Peyer's patch (tissue), 4 donors: ENCODE data around the gene PLPP4. TPM values are rescaled to one million over a fixed set of nuclear protein-coding genes. Genes with fewer than 3 reads are reported as not detected.

Source experiments
- DNase-seq, 3 donors: peaks; one replicate each; pipeline ENCODE4 v3.0.0-alpha.2; 2017 to 2019
- H3K27ac ChIP-seq, 4 donors: fragments of 200-600 bp; sonication (generic); one replicate each; pipeline ENCODE4 v1.5.1; 2016 to 2019
- H3K27me3 ChIP-seq, 2 donors: fragments of 200-600 bp; sonication (generic); one replicate each; pipeline ENCODE4 v1.5.1; 2019
- H3K36me3 ChIP-seq, 3 donors: fragments of 200-600 bp; sonication (generic); one replicate each; pipeline ENCODE4 v1.5.1; 2016 to 2019
- H3K4me1 ChIP-seq, 4 donors: fragments of 200-600 bp; sonication (generic); one replicate each; pipeline ENCODE4 v1.5.1; 2016 to 2019
- H3K4me3 ChIP-seq, 4 donors: fragments of 200-600 bp; sonication (generic); 1 replicate in 3 of 4; 2 replicates in 1 of 4; pipeline ENCODE4 v1.5.1; 2016 to 2019; ENCODE audit warnings: mild to moderate bottlenecking in 1 of 4
- H3K9me3 ChIP-seq, 4 donors: fragments of 200-600 bp; sonication (generic); one replicate each; pipeline ENCODE4 v1.5.1; 2016 to 2019; ENCODE audit warnings: mild to moderate bottlenecking in 1 of 4
- CTCF ChIP-seq, 6 experiments: fragments of 450-650 bp in 4 of 6; fragments of 200-600 bp in 2 of 6; sonication (generic) in 1 of 6; IDR thresholded peaks; one replicate each; pipeline ENCODE4 v1.5.1; 2017 to 2019; ENCODE audit warnings: antibody characterized with exemption in 6 of 6, mild to moderate bottlenecking in 3 of 6, moderate library complexity in 1 of 6
- POLR2A ChIP-seq, 2 donors: fragments of 450-650 bp; IDR thresholded peaks; one replicate each; pipeline ENCODE4 v1.5.1; 2017; ENCODE audit warnings: antibody characterized with exemption in 2 of 2, mild to moderate bottlenecking in 2 of 2, moderate library complexity in 2 of 2
- total RNA-seq, 4 donors: library from RNA; depleted of rRNA; stranded (reverse); fragments of >200 nt; gene quantifications; one replicate each; pipeline ENCODE4 v1.1.0, GENCODE V29; 2016

PLPP4 gene
- total RNA-seq, 4 donors from 2014 or later = 1.3 TPM; not detected in 3

DNA sequence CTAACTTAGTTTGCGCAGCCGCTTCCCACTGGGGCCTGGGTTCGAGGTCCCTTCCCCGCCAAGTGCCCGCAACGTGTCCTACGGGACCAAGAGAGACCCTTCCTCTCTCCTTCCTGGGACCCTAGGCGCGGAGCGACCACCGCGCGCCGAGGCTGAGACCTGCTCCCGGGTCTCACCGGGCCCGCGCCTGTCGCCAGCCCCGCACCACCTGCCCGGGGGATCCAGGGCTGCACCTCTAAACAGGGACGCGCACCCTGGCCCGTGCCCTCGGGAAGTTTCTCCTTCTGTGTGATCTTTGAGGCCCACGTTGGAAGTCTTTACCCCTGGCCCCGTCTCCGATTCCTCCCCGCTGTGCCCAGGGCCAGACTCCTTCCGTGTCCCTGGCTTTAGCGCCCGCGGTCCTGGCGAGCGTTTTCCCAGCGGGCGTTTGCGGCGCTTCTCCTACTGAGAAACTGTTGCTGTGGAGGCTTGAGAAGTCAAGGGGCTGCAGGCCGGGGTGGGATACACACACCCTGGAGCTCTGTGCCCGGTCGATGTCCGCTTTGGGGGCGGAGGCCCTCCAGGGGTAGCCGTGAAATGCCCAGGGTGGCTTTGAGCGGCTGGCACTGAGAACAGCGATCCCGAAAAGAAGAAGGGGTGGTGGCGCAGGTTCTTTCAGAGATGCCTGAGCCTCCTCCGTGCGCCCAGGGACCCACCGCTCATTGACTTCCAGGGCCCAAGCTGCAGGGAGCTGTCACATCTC is 575 bp downstream of the PLPP4 start:
- Histone ChIP-seq H3K4me3 (peak overlapping the region in 3 of 4 donors; percentile 22 to 43 (median 43)), H3K4me1 (peaks cover 0 to 7% (median 0%) of the 10 kb centered on the region in 4 donors), H3K9me3 (no peaks in the 10 kb centered on the region), H3K27ac (no peak overlapping the region), H3K36me3 (no peaks in the 10 kb centered on the region), H3K27me3 (peaks cover 0 to 7% of the 10 kb centered on the region in 2 donors)
- no peak for DNase-seq
- TF ChIP-seq CTCF (IDR thresholded peaks at IDR 0.05) (no peak), POLR2A (IDR thresholded peaks at IDR 0.05) (no peak)

DNA sequence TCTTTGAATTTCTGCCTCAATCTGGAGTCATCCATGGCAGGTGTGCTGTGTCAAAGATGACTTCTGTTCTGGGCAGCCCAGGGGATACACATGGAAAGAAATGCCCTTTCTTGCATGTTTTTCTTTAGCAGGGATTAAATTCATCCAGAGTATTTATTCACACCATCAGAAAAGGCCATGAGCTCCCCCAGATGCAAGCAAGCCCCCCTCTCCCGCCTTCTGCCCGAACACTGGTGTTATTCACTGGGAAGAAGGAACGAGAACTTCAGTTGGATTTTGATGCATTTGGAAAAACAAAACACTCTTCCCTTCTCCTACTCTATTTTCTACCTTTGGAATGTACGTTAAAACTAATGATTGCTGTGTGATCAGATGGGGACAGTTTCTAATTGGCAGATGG is 1.4 kb downstream of the PLPP4 start:
- TF ChIP-seq CTCF (IDR thresholded peaks at IDR 0.05) = no peak
- TF ChIP-seq POLR2A (IDR thresholded peaks at IDR 0.05) = no peak
- H3K4me1 ChIP-seq = peaks cover 0 to 7% (median 0%) of the 10 kb centered on the region in 4 donors
- H3K4me3 ChIP-seq = no peak overlapping the region
- no peaks in the 10 kb centered on the region for H3K9me3 ChIP-seq
- H3K27ac ChIP-seq = no peak overlapping the region
- peaks cover 0 to 7% of the 10 kb centered on the region in 2 donors for H3K27me3 ChIP-seq
- no peaks in the 10 kb centered on the region for H3K36me3 ChIP-seq
- DNase-seq = no peak

DNA sequence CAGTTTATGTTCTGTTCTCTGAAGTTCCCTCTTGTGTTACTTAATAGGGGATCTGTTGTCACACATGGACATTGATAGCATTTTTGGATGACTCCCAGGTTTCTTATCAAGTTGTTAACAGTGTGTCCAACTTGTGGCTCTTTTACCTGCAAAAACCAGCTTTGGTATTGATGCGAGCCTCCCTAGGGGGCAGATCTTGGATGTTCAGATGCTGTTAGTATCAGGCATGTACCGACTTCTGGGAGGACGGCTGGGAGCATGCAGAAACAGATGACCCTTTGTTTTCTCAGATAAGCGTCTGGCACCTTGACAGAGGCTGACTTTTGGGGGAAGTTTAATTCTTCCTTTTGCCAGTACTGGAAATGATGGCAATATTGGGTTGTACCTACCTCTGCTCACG is 2.2 kb downstream of the PLPP4 start:
- no peak for DNase-seq
- Histone ChIP-seq H3K36me3 (no peaks in the 10 kb centered on the region), H3K27ac (no peak overlapping the region), H3K9me3 (no peaks in the 10 kb centered on the region), H3K4me1 (peaks cover 0 to 7% (median 0%) of the 10 kb centered on the region in 4 donors), H3K4me3 (no peak overlapping the region), H3K27me3 (peaks cover 0 to 7% of the 10 kb centered on the region in 2 donors)
- TF ChIP-seq POLR2A (IDR thresholded peaks at IDR 0.05) (no peak), CTCF (IDR thresholded peaks at IDR 0.05) (no peak)

DNA sequence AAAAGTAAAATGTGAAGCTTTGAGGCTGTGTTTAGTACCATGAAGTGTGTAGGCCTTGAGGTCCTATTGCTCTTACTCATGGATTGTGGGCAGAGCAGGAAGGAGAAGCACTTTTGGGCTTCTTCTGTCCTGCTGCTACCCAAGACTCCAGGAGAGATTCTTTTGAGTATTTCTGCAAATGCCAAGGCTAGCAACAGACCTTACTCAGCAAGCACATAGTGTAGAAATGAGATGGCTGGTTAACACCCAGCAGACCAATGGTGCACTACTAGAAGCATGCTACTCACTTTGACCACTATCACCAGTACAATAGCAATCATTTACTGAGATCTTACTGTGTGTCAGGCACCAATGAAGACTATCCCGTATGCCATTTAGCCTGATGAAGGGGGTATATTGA is 3.2 kb downstream of the PLPP4 start:
- no peak overlapping the region for H3K27ac ChIP-seq
- TF ChIP-seq POLR2A (IDR thresholded peaks at IDR 0.05) = no peak
- no peak for TF ChIP-seq CTCF (IDR thresholded peaks at IDR 0.05)
- no peak overlapping the region for H3K4me3 ChIP-seq
- H3K27me3 ChIP-seq = peaks cover 0 to 7% of the 10 kb centered on the region in 2 donors
- no peaks in the 10 kb centered on the region for H3K36me3 ChIP-seq
- peaks cover 0 to 7% (median 0%) of the 10 kb centered on the region in 4 donors for H3K4me1 ChIP-seq
- DNase-seq = no peak
- H3K9me3 ChIP-seq = no peaks in the 10 kb centered on the region

GRCh38 chr10:120460776-120461175 is 3.7 kb downstream of the PLPP4 start:
- no peak for TF ChIP-seq POLR2A (IDR thresholded peaks at IDR 0.05)
- no peak for TF ChIP-seq CTCF (IDR thresholded peaks at IDR 0.05)
- H3K27me3 ChIP-seq = peaks cover 0 to 7% of the 10 kb centered on the region in 2 donors
- peaks cover 0 to 7% (median 0%) of the 10 kb centered on the region in 4 donors for H3K4me1 ChIP-seq
- DNase-seq = no peak
- H3K36me3 ChIP-seq = no peaks in the 10 kb centered on the region
- no peak overlapping the region for H3K4me3 ChIP-seq
- H3K27ac ChIP-seq = no peak overlapping the region
- H3K9me3 ChIP-seq = no peaks in the 10 kb centered on the region
